DMS114 treated with DMSO at 0.1 percent for 48 hours (cell line): ENCODE data around the gene AXIN1.
"Not testable (repeated sequence)": the region's sequence is repeated elsewhere in the genome, so short reads cannot be mapped to it uniquely, and the experiment has no call there.

Source experiments
- DNase-seq: peaks from one replicate; lab custom pipeline; 2025; ENCODE audit not compliant: unreplicated experiment; lab: John Stamatoyannopoulos, UW

Gene AXIN1

GRCh38 chr16:369866-370436 is 17.4 kb upstream of the AXIN1 start:
- no peak for DNase-seq

GRCh38 chr16:369275-369865 is 16.8 kb upstream of the AXIN1 start:
- no peak for DNase-seq

- no peak for DNase-seq
Observed at GRCh38 chr16:368388-369158, 16.1 kb upstream of the AXIN1 start.

GRCh38 chr16:367333-367903 is 14.9 kb upstream of the AXIN1 start:
- DNase-seq: no peak

- no peak for DNase-seq
Observed at GRCh38 chr16:366476-366875, 14.0 kb upstream of the AXIN1 start.

GRCh38 chr16:364595-365491 is 12.3 kb upstream of the AXIN1 start:
- no peak for DNase-seq

GRCh38 chr16:363766-364490 is 11.4 kb upstream of the AXIN1 start:
- no peak for DNase-seq

GRCh38 chr16:363110-363765 is 10.7 kb upstream of the AXIN1 start:
- no peak for DNase-seq

GRCh38 chr16:362702-362999 is 10.1 kb upstream of the AXIN1 start:
- not testable (repeated sequence) for DNase-seq

- DNase-seq: no peak
Observed at GRCh38 chr16:361872-362701, 9.6 kb upstream of the AXIN1 start.

- DNase-seq: no peak
Observed at GRCh38 chr16:361341-361871, 8.9 kb upstream of the AXIN1 start.

GRCh38 chr16:360698-361336 is 8.3 kb upstream of the AXIN1 start:
- DNase-seq: no peak

GRCh38 chr16:359871-360697 is 7.6 kb upstream of the AXIN1 start:
- DNase-seq: no peak

- no peak for DNase-seq
Observed at GRCh38 chr16:359067-359763, 6.7 kb upstream of the AXIN1 start.

GRCh38 chr16:356741-357140 is 4.2 kb upstream of the AXIN1 start:
- no peak for DNase-seq

GRCh38 chr16:354971-355461 is 2.5 kb upstream of the AXIN1 start:
- no peak for DNase-seq
